IMR-90 (cell line): ENCODE data around the gene CCDC175. TPM values are rescaled to one million over a fixed set of nuclear protein-coding genes. Genes with fewer than 3 reads are reported as not detected.

Source experiments
- ATAC-seq: fragments of 200-7000 bp; cut with Tn5 transposase; 2 replicates; pipeline ENCODE4 v1.9.1; 2020; ENCODE audit warnings: low read depth, mild to moderate bottlenecking, moderate library complexity
- BruUV-seq: library from RNA; stranded (reverse); fragments of 400-500 nt; replicated peaks from 2 replicates; lab custom pipeline; 2021; lab: Mats Ljungman, UMichigan
- CTCF ChIA-PET: fragments of 300-600 bp; formaldehyde crosslinking; extraction: SDS; loops from one replicate; lab custom pipeline; 2021; ENCODE audit warnings: antibody characterized with exemption; lab: Yijun Ruan, JAX
- POLR2A ChIA-PET: fragments of 300-600 bp; sonication (Branson Sonifier 250); formaldehyde crosslinking; loops from one replicate; lab custom pipeline; 2022; ENCODE audit warnings: antibody characterized with exemption; ENCODE audit not compliant: unreplicated experiment; lab: Charles Lee
- DNase-seq: peaks from one replicate; pipeline ENCODE4 v3.0.0; 2013
- H2AFZ ChIP-seq: replicated peaks from 2 replicates; pipeline ENCODE3; 2013; ENCODE audit warnings: low read length, mild to moderate bottlenecking; ENCODE audit not compliant: poor library complexity
- H2AK5ac ChIP-seq: 2 replicates; pipeline ENCODE4 v1.6.1; 2013; ENCODE audit warnings: low read depth, low read length, inconsistent platforms
- H2AK9ac ChIP-seq: replicated peaks from 2 replicates; pipeline ENCODE3; 2013; ENCODE audit warnings: mild to moderate bottlenecking, low read depth, low read length, moderate library complexity; ENCODE audit not compliant: poor library complexity
- H2BK120ac ChIP-seq: 2 replicates; pipeline ENCODE4 v1.6.1; 2013; ENCODE audit warnings: low read depth, low read length, inconsistent platforms
- H2BK15ac ChIP-seq: 3 replicates; pipeline ENCODE4 v1.6.1; 2013; ENCODE audit warnings: low read depth, low read length, inconsistent platforms
- H2BK20ac ChIP-seq: 2 replicates; pipeline ENCODE4 v1.6.1; 2013; ENCODE audit warnings: low read depth, mild to moderate bottlenecking, inconsistent platforms, low read length, moderate library complexity
- H2BK5ac ChIP-seq: 2 replicates; pipeline ENCODE4 v1.6.1; 2013; ENCODE audit warnings: mild to moderate bottlenecking, low read depth, low read length, inconsistent platforms; ENCODE audit not compliant: poor library complexity, severe bottlenecking
- H3K14ac ChIP-seq: replicated peaks from 2 replicates; pipeline ENCODE4 v1.6.1; 2013; ENCODE audit warnings: low read depth, low read length, inconsistent platforms
- H3K18ac ChIP-seq: 2 replicates; pipeline ENCODE4 v1.6.1; 2013; ENCODE audit warnings: low read depth, low read length, control low read depth
- H3K23ac ChIP-seq: 2 replicates; pipeline ENCODE4 v1.6.1; 2013; ENCODE audit warnings: low read depth, low read length, inconsistent platforms
- H3K27ac ChIP-seq: 2 replicates; pipeline ENCODE4 v1.5.1; 2013; ENCODE audit warnings: mild to moderate bottlenecking, control low read depth, low read length; ENCODE audit not compliant: insufficient read depth
- H3K27me3 ChIP-seq: 2 replicates; pipeline ENCODE4 v1.6.1; 2013; ENCODE audit warnings: low read length; ENCODE audit not compliant: control insufficient read depth, insufficient read depth
- H3K36me3 ChIP-seq: 2 replicates; pipeline ENCODE4 v1.6.1; 2013; ENCODE audit warnings: low read length, mixed read lengths; ENCODE audit not compliant: control insufficient read depth, insufficient read depth
- H3K4ac ChIP-seq: 2 replicates; pipeline ENCODE4 v1.6.1; 2013; ENCODE audit warnings: low read depth, low read length, inconsistent platforms
- H3K4me1 ChIP-seq: 2 replicates; pipeline ENCODE4 v1.6.1; 2013; ENCODE audit warnings: low read length, mixed read lengths; ENCODE audit not compliant: control insufficient read depth, insufficient read depth
- H3K4me2 ChIP-seq: 2 replicates; pipeline ENCODE4 v1.6.1; 2013; ENCODE audit warnings: low read depth, mild to moderate bottlenecking, control low read depth, low read length, moderate library complexity
- H3K4me3 ChIP-seq: 2 replicates; pipeline ENCODE4 v1.5.1; 2013; ENCODE audit warnings: low read depth, mild to moderate bottlenecking, control low read depth, low read length, moderate library complexity; ENCODE audit not compliant: insufficient read depth
- H3K56ac ChIP-seq: 2 replicates; pipeline ENCODE4 v1.6.1; 2013; ENCODE audit warnings: low read length, inconsistent platforms; ENCODE audit not compliant: insufficient read depth; ENCODE audit errors: extremely low read depth
- H3K79me1 ChIP-seq, 2 experiments: 2 replicates each; pipeline ENCODE4 v1.6.1; 2013; ENCODE audit warnings: low read length in 2 of 2, inconsistent platforms in 1 of 2, low read depth in 1 of 2
- H3K9ac ChIP-seq: 2 replicates; pipeline ENCODE4 v1.6.1; 2013; ENCODE audit warnings: low read depth, low read length, control low read depth
- H3K9me1 ChIP-seq: 2 replicates; pipeline ENCODE4 v1.6.1; 2013; ENCODE audit warnings: low read length, inconsistent platforms; ENCODE audit not compliant: insufficient read depth
- H3K9me3 ChIP-seq: 2 replicates; pipeline ENCODE4 v1.6.1; 2013; ENCODE audit warnings: low read length; ENCODE audit not compliant: control insufficient read depth, insufficient read depth
- H4K20me1 ChIP-seq: 2 replicates; pipeline ENCODE4 v1.6.1; 2013; ENCODE audit warnings: low read length, inconsistent platforms; ENCODE audit not compliant: insufficient read depth
- H4K5ac ChIP-seq: 2 replicates; pipeline ENCODE4 v1.6.1; 2013; ENCODE audit warnings: mild to moderate bottlenecking, low read depth, low read length, control low read depth
- H4K8ac ChIP-seq, 2 experiments: 2 replicates each; pipeline ENCODE4 v1.6.1; 2013; ENCODE audit warnings: low read depth in 2 of 2, low read length in 2 of 2, control low read depth in 1 of 2, inconsistent platforms in 1 of 2
- H4K91ac ChIP-seq: 2 replicates; pipeline ENCODE4 v1.6.1; 2013; ENCODE audit warnings: low read depth, low read length, inconsistent platforms; ENCODE audit not compliant: insufficient read depth
- BHLHE40 ChIP-seq: fragments of 150-350 bp; IDR thresholded peaks from 2 replicates; pipeline ENCODE4 v1.6.1; 2016; ENCODE audit warnings: mild to moderate bottlenecking, low read depth, low read length
- CEBPB ChIP-seq: IDR thresholded peaks from 2 replicates; pipeline ENCODE4 v1.6.1; 2012; ENCODE audit warnings: low read depth, low read length, improper control_type of control experiment
- CHD1 ChIP-seq: IDR thresholded peaks from 2 replicates; pipeline ENCODE4 v1.6.1; 2012; ENCODE audit warnings: low read depth, low read length, improper control_type of control experiment
- CTCF ChIP-seq: conservative IDR thresholded peaks from 2 replicates; pipeline ENCODE4 v1.5.1; 2012; ENCODE audit warnings: mild to moderate bottlenecking, low read depth, low read length, improper control_type of control experiment
- ELK1 ChIP-seq: fragments of 150-350 bp; IDR thresholded peaks from 2 replicates; pipeline ENCODE4 v1.6.1; 2016; ENCODE audit warnings: low read depth, mild to moderate bottlenecking, low read length, moderate library complexity, borderline replicate concordance
- FOS ChIP-seq: fragments of 150-350 bp; IDR thresholded peaks from 2 replicates; pipeline ENCODE4 v1.6.1; 2016; ENCODE audit warnings: low read depth, low read length
- MAFK ChIP-seq: IDR thresholded peaks from 2 replicates; pipeline ENCODE4 v1.6.1; 2012; ENCODE audit warnings: low read depth, low read length, improper control_type of control experiment
- MAZ ChIP-seq: IDR thresholded peaks from 2 replicates; pipeline ENCODE4 v1.6.1; 2012; ENCODE audit warnings: low read depth, mild to moderate bottlenecking, low read length, improper control_type of control experiment, moderate library complexity, borderline replicate concordance
- MXI1 ChIP-seq: IDR thresholded peaks from 2 replicates; pipeline ENCODE4 v1.6.1; 2012; ENCODE audit warnings: low read depth, mild to moderate bottlenecking, low read length, moderate library complexity, borderline replicate concordance
- NFE2L2 ChIP-seq: fragments of 150-350 bp; IDR thresholded peaks from 2 replicates; pipeline ENCODE4 v1.6.1; 2016; ENCODE audit warnings: low read depth, mild to moderate bottlenecking, low read length
- POLR2A ChIP-seq: IDR thresholded peaks from 2 replicates; pipeline ENCODE4 v1.6.1; 2012; ENCODE audit warnings: mild to moderate bottlenecking, low read depth, low read length
- RAD21 ChIP-seq: IDR thresholded peaks from 2 replicates; pipeline ENCODE4 v1.6.1; 2012; ENCODE audit warnings: low read length, improper control_type of control experiment
- RCOR1 ChIP-seq: IDR thresholded peaks from 2 replicates; pipeline ENCODE4 v1.6.1; 2012; ENCODE audit warnings: mild to moderate bottlenecking, low read length, improper control_type of control experiment; ENCODE audit not compliant: insufficient replicate concordance
- whole genome bisulfite sequencing, 2 experiments: methylation state at CpG; one replicate each; pipeline versions ENCODE4 v1.1.5 to v1.1.7; 2013; ENCODE audit warnings: missing lambda C conversion rate in 2 of 2; ENCODE audit not compliant: insufficient read length in 1 of 2; ENCODE audit errors: extremely low coverage in 2 of 2; 5-methylcytosine and 5-hydroxymethylcytosine counted together
- dilution Hi-C: fragments of 300-500 bp; cut with HindIII; formaldehyde crosslinking; loops from one replicate; pipeline ENCODE4 v1.14.3; 2018; ENCODE audit warnings: low sequenced_read_pairs; ENCODE audit not compliant: unreplicated experiment
- in situ Hi-C: fragments of 300-500 bp; cut with MboI; formaldehyde crosslinking; loops from 3 replicates; pipeline ENCODE4 v1.14.3; 2019; ENCODE audit warnings: low sequenced_read_pairs, inconsistent platforms, mixed read lengths
- intact Hi-C: fragments of 100-400 bp; cut with micrococcal nuclease; formaldehyde crosslinking; loops from 2 replicates; pipeline ENCODE4 v1.10.0; 2022
- polyA plus RNA-seq, 3 experiments: library from polyadenylated mRNA; depleted of rRNA; stranded (reverse); fragments of >200 nt; gene quantifications; 2 replicates each; pipeline ENCODE4 v1.2.3, GENCODE V29; 2012; ENCODE audit warnings: low replicate concordance in 1 of 3
- total RNA-seq: library from RNA; depleted of rRNA; stranded (reverse); fragments of >200 nt; gene quantifications from 2 replicates; pipeline ENCODE4 v1.2.3, GENCODE V29; 2012
- TF ChIP-seq, protein P1 (sequence below): fragments of 150-350 bp; IDR thresholded peaks from 2 replicates; pipeline ENCODE4 v1.6.1; 2017; ENCODE audit warnings: mild to moderate bottlenecking, antibody characterized with exemption, low read length, low read depth

Gene CCDC175
- total and polyA plus RNA-seq, 2 of the 4 experiments (the other 2 are of a cell fraction) = not detected

- ChIA-PET CTCF (no interaction called here), POLR2A (interaction anchor here (0.6 kb wide), 1 partner anchor 145 kb away, joined by 3 read pairs; no protein-coding TSS in a partner anchor)
- H3K4ac ChIP-seq = no peak overlapping the region
- no peaks in the 10 kb centered on the region for H3K9me3 ChIP-seq
- H2BK120ac ChIP-seq = no peak overlapping the region
- H2AFZ ChIP-seq = no peak overlapping the region
- H3K9me1 ChIP-seq = no peaks in the 10 kb centered on the region
- no peak overlapping the region for H3K14ac ChIP-seq
- in situ Hi-C loops = no loop called here
- H2AK5ac ChIP-seq = no peak overlapping the region
- TF ChIP-seq BHLHE40 (no peak), FOS (no peak), NFE2L2 (no peak), CEBPB (no peak), RCOR1 (no peak), ELK1 (no peak), MAFK (no peak), CHD1 (no peak), MXI1 (no peak), MAZ (no peak), POLR2A (no peak), RAD21 (no peak), CTCF (no peak)
- TF ChIP-seq, protein P1, sequence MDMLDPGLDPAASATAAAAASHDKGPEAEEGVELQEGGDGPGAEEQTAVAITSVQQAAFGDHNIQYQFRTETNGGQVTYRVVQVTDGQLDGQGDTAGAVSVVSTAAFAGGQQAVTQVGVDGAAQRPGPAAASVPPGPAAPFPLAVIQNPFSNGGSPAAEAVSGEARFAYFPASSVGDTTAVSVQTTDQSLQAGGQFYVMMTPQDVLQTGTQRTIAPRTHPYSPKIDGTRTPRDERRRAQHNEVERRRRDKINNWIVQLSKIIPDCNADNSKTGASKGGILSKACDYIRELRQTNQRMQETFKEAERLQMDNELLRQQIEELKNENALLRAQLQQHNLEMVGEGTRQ = no peak
- ATAC-seq (no peak), DNase-seq (no peak)
- no peak overlapping the region for H2AK9ac ChIP-seq
- no peak overlapping the region for H4K8ac ChIP-seq
- H2BK5ac ChIP-seq = no peak overlapping the region
- no peak overlapping the region for H3K27ac ChIP-seq
- no CpG with 5 or more reads among the region's 2 CpGs for WGBS, 2 experiments
- H2BK15ac ChIP-seq = no peak overlapping the region
- H3K79me1 ChIP-seq = no peaks in the 10 kb centered on the region
- no peaks in the 10 kb centered on the region for H3K36me3 ChIP-seq
- H3K9ac ChIP-seq = no peak overlapping the region
- no TSS peak for BruUV-seq
- H3K27me3 ChIP-seq = peaks cover 10% of the 10 kb centered on the region
- no peak overlapping the region for H3K23ac ChIP-seq
- no peaks in the 10 kb centered on the region for H4K20me1 ChIP-seq
- H3K4me1 ChIP-seq = no peaks in the 10 kb centered on the region
- H3K18ac ChIP-seq = no peak overlapping the region
- H4K91ac ChIP-seq = no peak overlapping the region
- H2BK20ac ChIP-seq = no peak overlapping the region
- dilution Hi-C loops = no loop called here
- intact Hi-C loops = no loop called here
- H3K4me2 ChIP-seq = no peak overlapping the region
- no peak overlapping the region for H3K56ac ChIP-seq
- H3K4me3 ChIP-seq = no peak overlapping the region
- H4K5ac ChIP-seq = no peak overlapping the region
Observed at GRCh38 chr14:59580911-59581310, 4.3 kb upstream of the CCDC175 start.
